RWPE2 (cell line): Measurements from ENCODE around the gene ADGRG1.

ENCODE experiments used
- ATAC-seq: fragments of 200-7000 bp; cut with Tn5 transposase; 3 replicates; pipeline ENCODE4 v1.9.1; 2021; ENCODE audit warnings: low read depth
- DNase-seq: peaks from one replicate; pipeline ENCODE4 v3.0.0-alpha.2; 2020; ENCODE audit warnings: low spot score
- H3K27ac ChIP-seq: fragments of 450-650 bp; 2 replicates; pipeline ENCODE4 v1.5.1; 2017; ENCODE audit warnings: mild to moderate bottlenecking; ENCODE audit not compliant: poor library complexity, severe bottlenecking
- H3K27me3 ChIP-seq: fragments of 250-450 bp; sonication (Bioruptor Pico); 2 replicates; pipeline ENCODE4 v1.5.1; 2021; ENCODE audit warnings: mild to moderate bottlenecking, moderate library complexity; ENCODE audit not compliant: insufficient read depth, poor library complexity, severe bottlenecking
- H3K36me3 ChIP-seq: fragments of 250-450 bp; sonication (Bioruptor Pico); 2 replicates; pipeline ENCODE4 v1.5.1; 2020; ENCODE audit warnings: low read depth, mild to moderate bottlenecking, moderate library complexity
- H3K4me1 ChIP-seq: fragments of 250-450 bp; sonication (Bioruptor Pico); 2 replicates; pipeline ENCODE4 v1.5.1; 2021; ENCODE audit warnings: mild to moderate bottlenecking, moderate library complexity; ENCODE audit not compliant: insufficient read depth, poor library complexity, severe bottlenecking
- H3K4me3 ChIP-seq: fragments of 250-450 bp; sonication (Bioruptor Pico); 2 replicates; pipeline ENCODE4 v1.5.1; 2021; ENCODE audit warnings: mild to moderate bottlenecking, moderate library complexity; ENCODE audit not compliant: severe bottlenecking
- H3K9me3 ChIP-seq: fragments of 250-450 bp; sonication (Bioruptor Pico); 2 replicates; pipeline ENCODE4 v1.5.1; 2021; ENCODE audit warnings: mild to moderate bottlenecking, moderate library complexity; ENCODE audit not compliant: severe bottlenecking
- CTCF ChIP-seq: fragments of 450-650 bp; IDR thresholded peaks from one replicate; pipeline ENCODE4 v1.5.1; 2017; ENCODE audit warnings: mild to moderate bottlenecking, moderate library complexity; ENCODE audit not compliant: poor library complexity, severe bottlenecking

Gene ADGRG1

DNA sequence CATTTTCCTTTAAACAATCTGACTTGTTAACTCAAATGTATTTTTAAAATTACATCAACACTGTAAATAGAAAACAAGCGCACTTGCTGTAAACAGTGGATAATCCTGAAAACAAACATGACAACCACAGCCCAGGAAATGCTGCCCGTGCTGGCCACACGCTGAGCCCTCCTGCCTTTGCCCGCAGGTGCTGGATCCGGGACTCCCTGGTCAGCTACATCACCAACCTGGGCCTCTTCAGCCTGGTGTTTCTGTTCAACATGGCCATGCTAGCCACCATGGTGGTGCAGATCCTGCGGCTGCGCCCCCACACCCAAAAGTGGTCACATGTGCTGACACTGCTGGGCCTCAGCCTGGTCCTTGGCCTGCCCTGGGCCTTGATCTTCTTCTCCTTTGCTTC, 33.1 kb downstream of the ADGRG1 start:
- H3K9me3 ChIP-seq: no peaks in the 10 kb centered on the region
- H3K4me1 ChIP-seq: no peaks in the 10 kb centered on the region
- DNase-seq (no peak), ATAC-seq (no peak)
- no peak overlapping the region for H3K4me3 ChIP-seq
- no peak overlapping the region for H3K27ac ChIP-seq
- TF ChIP-seq CTCF: no peak
- H3K27me3 ChIP-seq: no peaks in the 10 kb centered on the region
- H3K36me3 ChIP-seq: peaks cover 79% of the 10 kb centered on the region

GRCh38 chr16:57661936-57662906, 33.8 kb downstream of the ADGRG1 start:
- no peaks in the 10 kb centered on the region for H3K9me3 ChIP-seq
- no peak overlapping the region for H3K27ac ChIP-seq
- TF ChIP-seq CTCF: no peak
- no peaks in the 10 kb centered on the region for H3K4me1 ChIP-seq
- no peaks in the 10 kb centered on the region for H3K27me3 ChIP-seq
- H3K36me3 ChIP-seq: peaks cover 72% of the 10 kb centered on the region
- no peak for DNase-seq
- no peak for ATAC-seq
- H3K4me3 ChIP-seq: no peak overlapping the region

DNA sequence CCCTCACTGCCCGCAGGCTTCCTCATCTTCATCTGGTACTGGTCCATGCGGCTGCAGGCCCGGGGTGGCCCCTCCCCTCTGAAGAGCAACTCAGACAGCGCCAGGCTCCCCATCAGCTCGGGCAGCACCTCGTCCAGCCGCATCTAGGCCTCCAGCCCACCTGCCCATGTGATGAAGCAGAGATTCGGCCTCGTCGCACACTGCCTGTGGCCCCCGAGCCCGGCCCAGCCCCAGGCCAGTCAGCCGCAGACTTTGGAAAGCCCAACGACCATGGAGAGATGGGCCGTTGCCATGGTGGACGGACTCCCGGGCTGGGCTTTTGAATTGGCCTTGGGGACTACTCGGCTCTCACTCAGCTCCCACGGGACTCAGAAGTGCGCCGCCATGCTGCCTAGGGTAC, 35.0 kb downstream of the ADGRG1 start:
- Histone ChIP-seq H3K27me3 (no peaks in the 10 kb centered on the region), H3K4me1 (peaks cover 7% of the 10 kb centered on the region)
- no peak for TF ChIP-seq CTCF

GRCh38 chr16:57663917-57664661, 35.7 kb downstream of the ADGRG1 start:
- peaks cover 54% of the 10 kb centered on the region for H3K36me3 ChIP-seq
- no peaks in the 10 kb centered on the region for H3K27me3 ChIP-seq
- no peak for ATAC-seq
- H3K4me3 ChIP-seq: no peak overlapping the region
- no peak for DNase-seq
- no peak overlapping the region for H3K27ac ChIP-seq
- peaks cover 7% of the 10 kb centered on the region for H3K4me1 ChIP-seq
- no peaks in the 10 kb centered on the region for H3K9me3 ChIP-seq
- no peak for TF ChIP-seq CTCF

More for the DNA sequence above, 35.0 kb downstream of the ADGRG1 start:
- no peak overlapping the region for H3K27ac ChIP-seq
- H3K36me3 ChIP-seq: peaks cover 60% of the 10 kb centered on the region
- ATAC-seq: no peak
- no peak overlapping the region for H3K4me3 ChIP-seq
- H3K9me3 ChIP-seq: no peaks in the 10 kb centered on the region
- DNase-seq: no peak
